ENCODE results near the gene SPARC. TPM values are rescaled to one million over a fixed set of nuclear protein-coding genes. Genes with fewer than 3 reads are reported as not detected.

Gene SPARC
- total and polyA plus RNA-seq, 2 donors (not counting 1 experiment from before 2014, with no cell fraction given), result 0.45 TPM; not detected in 1

GRCh38 chr5:151695464-151695863, 8.7 kb upstream of the SPARC start:
- H3K36me3 ChIP-seq (replicated peaks in 1 of 2; ENCODE audit: control extremely low read depth in 1 of 2, control insufficient read depth in 1 of 2, extremely low read depth in 1 of 2, insufficient read depth in 2 of 2, low read length in 1 of 2), result no peaks in the 10 kb centered on the region
- no peak overlapping the region for H3K4me3 ChIP-seq (ENCODE audit: control extremely low read depth in 1 of 5, extremely low read depth in 1 of 5, insufficient read depth in 1 of 5, low read depth in 2 of 5, low read length in 4 of 5)
- ChIA-PET POLR2A (no interaction called here), CTCF (no interaction called here)
- H3K9me3 ChIP-seq (ENCODE audit: control extremely low read depth in 1 of 3, control insufficient read depth in 2 of 3, insufficient read depth in 1 of 3, low read length in 2 of 3), result no peaks in the 10 kb centered on the region
- no CpG with 5 or more reads among the region's 1 CpG for WGBS (ENCODE audit: insufficient coverage)
- no peak overlapping the region for H3K4me2 ChIP-seq (replicated peaks; ENCODE audit: low read depth, low read length, poor library complexity, severe bottlenecking)
- DNase-seq (no peak), ATAC-seq (ENCODE audit: low read depth) (no peak)
- intact Hi-C loops (cut with micrococcal nuclease), result no loop called here
- no peak overlapping the region for H3K27ac Mint-ChIP-seq
- no peak overlapping the region for H3K27ac ChIP-seq (ENCODE audit: low read length in 2 of 2)
- no peaks in the 10 kb centered on the region for H4K20me1 ChIP-seq (ENCODE audit: control insufficient read depth, insufficient read depth, low read length, poor library complexity, severe bottlenecking)
- H3K27me3 ChIP-seq (replicated peaks in 1 of 4; ENCODE audit: control extremely low read depth in 1 of 4, control insufficient read depth in 3 of 4, insufficient read depth in 4 of 4, low read length in 3 of 4), result no peaks in the 10 kb centered on the region
- H2AFZ ChIP-seq (ENCODE audit: insufficient read depth, low read depth, low read length, poor library complexity, severe bottlenecking), result no peak overlapping the region
- H3K9me3 Mint-ChIP-seq (ENCODE audit: insufficient read depth), result no peaks in the 10 kb centered on the region
- no peak overlapping the region for H3K4me3 Mint-ChIP-seq
- no peak overlapping the region for H3K9ac ChIP-seq (ENCODE audit: low read length)
- H3K79me2 ChIP-seq (ENCODE audit: control insufficient read depth, insufficient read depth, low read length), result no peaks in the 10 kb centered on the region
- no peak for TF ChIP-seq EZH2 (IDR thresholded peaks at IDR 0.05; ENCODE audit: borderline replicate concordance, insufficient read depth, low read depth, low read length, poor library complexity, severe bottlenecking)
- no peak for TF ChIP-seq CTCF (IDR thresholded peaks at IDR 0.05)
- H3K4me1 ChIP-seq (ENCODE audit: control insufficient read depth in 2 of 2, insufficient read depth in 2 of 2, low read length in 2 of 2), result no peaks in the 10 kb centered on the region
- H3K4me1 Mint-ChIP-seq, result peaks cover 2% of the 10 kb centered on the region
- no peaks in the 10 kb centered on the region for H3K27me3 Mint-ChIP-seq

GRCh38 chr5:151694035-151694485, 7.3 kb upstream of the SPARC start:
- Histone ChIP-seq H4K20me1 (ENCODE audit: control insufficient read depth, insufficient read depth, low read length, poor library complexity, severe bottlenecking) (no peaks in the 10 kb centered on the region), H3K9me3 (ENCODE audit: control extremely low read depth in 1 of 3, control insufficient read depth in 2 of 3, insufficient read depth in 1 of 3, low read length in 2 of 3) (no peaks in the 10 kb centered on the region), H3K36me3 (replicated peaks in 1 of 2; ENCODE audit: control extremely low read depth in 1 of 2, control insufficient read depth in 1 of 2, extremely low read depth in 1 of 2, insufficient read depth in 2 of 2, low read length in 1 of 2) (no peaks in the 10 kb centered on the region), H3K79me2 (ENCODE audit: control insufficient read depth, insufficient read depth, low read length) (no peaks in the 10 kb centered on the region), H2AFZ (ENCODE audit: insufficient read depth, low read depth, low read length, poor library complexity, severe bottlenecking) (no peak overlapping the region), H3K9ac (ENCODE audit: low read length) (no peak overlapping the region), H3K4me2 (replicated peaks; ENCODE audit: low read depth, low read length, poor library complexity, severe bottlenecking) (no peak overlapping the region), H3K27ac (ENCODE audit: low read length in 2 of 2) (no peak overlapping the region), H3K4me1 (ENCODE audit: control insufficient read depth in 2 of 2, insufficient read depth in 2 of 2, low read length in 2 of 2) (no peaks in the 10 kb centered on the region), H3K4me3 (ENCODE audit: control extremely low read depth in 1 of 5, extremely low read depth in 1 of 5, insufficient read depth in 1 of 5, low read depth in 2 of 5, low read length in 4 of 5) (no peak overlapping the region), H3K27me3 (replicated peaks in 1 of 4; ENCODE audit: control extremely low read depth in 1 of 4, control insufficient read depth in 3 of 4, insufficient read depth in 4 of 4, low read length in 3 of 4) (peaks cover 0 to 3% (median 0%) of the 10 kb centered on the region in 4 experiments)
- Mint-ChIP-seq H3K27me3 (peaks cover under 1% of the 10 kb centered on the region), H3K9me3 (ENCODE audit: insufficient read depth) (no peaks in the 10 kb centered on the region), H3K27ac (no peak overlapping the region), H3K4me3 (no peak overlapping the region), H3K4me1 (no peaks in the 10 kb centered on the region)
- ChIA-PET CTCF (interaction anchor here (0.7 kb wide), 1 partner anchor 345 kb away, joined by 3 read pairs; no protein-coding TSS in a partner anchor), POLR2A (no interaction called here)
- TF ChIP-seq CTCF (IDR thresholded peaks at IDR 0.05) (no peak), EZH2 (IDR thresholded peaks at IDR 0.05; ENCODE audit: borderline replicate concordance, insufficient read depth, low read depth, low read length, poor library complexity, severe bottlenecking) (no peak)
- WGBS (ENCODE audit: insufficient coverage), result 90% methylated on average over 1 of the region's 3 CpGs
- ATAC-seq (ENCODE audit: low read depth) (no peak), DNase-seq (no peak)
- intact Hi-C loops (cut with micrococcal nuclease), result no loop called here

Measured in B cell (primary cell).